Endothelial cell of umbilical vein (primary cell): ENCODE measurements around the gene TP53TG5.

Source experiments
- CTCF ChIP-seq, 2 donors: IDR thresholded peaks; 1 replicate in 1 of 2; 2 replicates in 1 of 2; pipeline ENCODE4 v1.5.1; 2011; ENCODE audit warnings: low read length in 2 of 2, mild to moderate bottlenecking in 2 of 2, moderate library complexity in 2 of 2, control low read depth in 1 of 2, inconsistent platforms in 1 of 2, low read depth in 1 of 2; ENCODE audit not compliant: insufficient read depth in 1 of 2; ENCODE audit errors: extremely low read depth in 1 of 2
- EZH2 ChIP-seq: IDR thresholded peaks from 2 replicates; pipeline ENCODE4 v1.6.1; 2012; ENCODE audit warnings: borderline replicate concordance, low read depth, mild to moderate bottlenecking, moderate library complexity, low read length, inconsistent platforms; ENCODE audit not compliant: severe bottlenecking
- GATA2 ChIP-seq: IDR thresholded peaks from 2 replicates; pipeline ENCODE4 v1.7.0; 2011; ENCODE audit warnings: low read depth, mild to moderate bottlenecking, moderate library complexity, mixed read lengths, low read length; ENCODE audit not compliant: insufficient read length, insufficient read depth
- MAX ChIP-seq: IDR thresholded peaks from 2 replicates; pipeline ENCODE4 v1.6.1; 2011; ENCODE audit not compliant: insufficient read depth, insufficient read length
- MYC ChIP-seq: IDR thresholded peaks from one replicate; pipeline ENCODE4 v1.6.1; 2011; ENCODE audit warnings: mild to moderate bottlenecking, low read depth, low read length
- POLR2A ChIP-seq: IDR thresholded peaks from 2 replicates; pipeline ENCODE4 v1.6.1; 2012; ENCODE audit warnings: low read depth, mild to moderate bottlenecking, control low read depth, low read length
- POLR2AphosphoS5 ChIP-seq: IDR thresholded peaks from 2 replicates; pipeline ENCODE4 v1.6.1; 2012; ENCODE audit warnings: low read depth, mild to moderate bottlenecking, control low read depth, low read length, moderate library complexity; ENCODE audit not compliant: insufficient read depth

GRCh38 chr20:45365444-45365970, 12.6 kb downstream of the TP53TG5 start:
- no peak for TF ChIP-seq CTCF (IDR thresholded peaks at IDR 0.05; ENCODE audit: extremely low read depth in 1 of 2, insufficient read depth in 1 of 2, low read depth in 1 of 2, low read length in 2 of 2)
- TF ChIP-seq MYC, result no peak
- TF ChIP-seq POLR2AphosphoS5, result no peak
- TF ChIP-seq GATA2, result no peak
- TF ChIP-seq MAX, result no peak
- no peak for TF ChIP-seq POLR2A
- no peak for TF ChIP-seq EZH2
